Prostate gland (tissue), 2 donors: ENCODE measurements around the gene DDX51. TPM values are rescaled to one million over a fixed set of nuclear protein-coding genes. Genes with fewer than 3 reads are reported as not detected.

Experiments used
- DNase-seq: peaks from one replicate; pipeline ENCODE4 v3.0.0-alpha.2; 2019; ENCODE audit warnings: low spot score
- H3K27ac ChIP-seq, 2 donors: fragments of 200-600 bp; sonication (generic); 2 replicates each; pipeline ENCODE4 v1.5.1; 2017 to 2019
- H3K27me3 ChIP-seq: fragments of 200-600 bp; sonication (generic); replicated peaks from 2 replicates; pipeline ENCODE4 v1.5.1; 2019; ENCODE audit not compliant: insufficient read depth
- H3K36me3 ChIP-seq, 2 donors: fragments of 200-600 bp; sonication (generic); 1 replicate in 1 of 2; 2 replicates in 1 of 2; pipeline versions ENCODE4 v1.5.1 to v1.8.1; 2017 to 2019
- H3K4me1 ChIP-seq: fragments of 200-600 bp; sonication (generic); replicated peaks from 2 replicates; pipeline ENCODE4 v1.5.1; 2019
- H3K4me3 ChIP-seq, 2 donors: fragments of 200-600 bp; sonication (generic); 2 replicates each; pipeline ENCODE4 v1.5.1; 2017 to 2019
- H3K9me3 ChIP-seq: fragments of 200-600 bp; sonication (generic); 2 replicates; pipeline ENCODE4 v1.5.1; 2017
- POLR2A ChIP-seq: fragments of 450-650 bp; IDR thresholded peaks from one replicate; pipeline ENCODE4 v1.6.1; 2016; ENCODE audit warnings: antibody characterized with exemption, mild to moderate bottlenecking
- POLR2AphosphoS5 ChIP-seq: sonication (generic); formaldehyde crosslinking; IDR thresholded peaks from one replicate; pipeline ENCODE4 v1.6.1; 2017; ENCODE audit warnings: antibody characterized with exemption
- WGBS: methylation state at CpG from one replicate; pipeline ENCODE4 v1.1.5; 2018; 5-methylcytosine and 5-hydroxymethylcytosine counted together
- intact Hi-C: fragments of 100-400 bp; cut with DNase I; formaldehyde crosslinking; loops from one replicate; pipeline ENCODE4 v1.14.2; 2022
- total RNA-seq, 2 donors: library from RNA; depleted of rRNA; stranded (reverse); fragments of >200 nt; gene quantifications; one replicate each; pipeline ENCODE4 v1.1.0, GENCODE V29; 2016
- TF ChIP-seq, protein P1 (sequence below), 4 experiments: fragments of 200-600 bp in 2 of 4; fragments of 450-650 bp in 2 of 4; sonication (generic) in 2 of 4; IDR thresholded peaks; 1 replicate in 3 of 4; 2 replicates in 1 of 4; pipeline ENCODE4 v1.5.1; 2016 to 2019; ENCODE audit warnings: antibody characterized with exemption in 4 of 4, mild to moderate bottlenecking in 2 of 4, moderate library complexity in 2 of 4

The DDX51 gene
- total RNA-seq, 2 donors from 2014 or later: 12.7 to 29.0 TPM

DNA sequence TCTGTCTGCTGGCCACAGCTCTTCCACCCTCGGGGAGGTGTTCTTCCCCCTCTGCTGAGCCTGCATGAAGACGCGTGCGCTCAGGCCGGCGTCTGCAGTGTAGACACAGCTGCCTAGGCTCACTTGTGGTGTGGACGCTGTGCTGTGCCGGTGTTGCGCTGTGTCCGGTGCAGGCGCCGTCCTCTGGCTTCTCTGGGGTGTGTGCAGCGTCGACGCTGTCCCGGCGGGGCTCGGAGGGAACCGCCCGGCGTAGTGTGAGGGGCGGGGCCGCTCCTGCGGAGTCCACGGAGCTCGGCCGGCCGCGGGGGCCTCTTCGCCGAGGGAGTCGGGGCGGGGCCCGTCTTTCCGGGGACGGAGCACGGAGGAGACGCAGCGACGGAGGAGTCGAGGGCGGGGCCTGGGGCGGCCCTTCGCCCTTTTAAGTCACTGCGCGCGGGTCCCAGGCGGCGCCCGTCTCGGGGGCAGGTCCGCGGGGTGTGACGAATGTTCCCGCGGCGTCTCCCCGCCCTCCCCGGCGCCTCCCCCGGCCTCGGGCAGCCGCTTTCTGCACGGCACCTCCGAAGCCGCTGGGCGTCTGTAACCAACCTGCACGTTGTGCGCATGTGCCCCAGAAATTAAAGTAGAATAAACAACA is 45.4 kb upstream of the DDX51 start:
- peak overlapping the region; percentile 39 to 40 for H3K4me3 ChIP-seq
- peak; percentile 80 for DNase-seq
- no peaks in the 10 kb centered on the region for H3K36me3 ChIP-seq
- WGBS: under 1% methylated on average over 59 of the region's 69 CpGs
- TF ChIP-seq POLR2A (peak; percentile 39), POLR2AphosphoS5 (peak; percentile 63)
- TF ChIP-seq, protein P1, sequence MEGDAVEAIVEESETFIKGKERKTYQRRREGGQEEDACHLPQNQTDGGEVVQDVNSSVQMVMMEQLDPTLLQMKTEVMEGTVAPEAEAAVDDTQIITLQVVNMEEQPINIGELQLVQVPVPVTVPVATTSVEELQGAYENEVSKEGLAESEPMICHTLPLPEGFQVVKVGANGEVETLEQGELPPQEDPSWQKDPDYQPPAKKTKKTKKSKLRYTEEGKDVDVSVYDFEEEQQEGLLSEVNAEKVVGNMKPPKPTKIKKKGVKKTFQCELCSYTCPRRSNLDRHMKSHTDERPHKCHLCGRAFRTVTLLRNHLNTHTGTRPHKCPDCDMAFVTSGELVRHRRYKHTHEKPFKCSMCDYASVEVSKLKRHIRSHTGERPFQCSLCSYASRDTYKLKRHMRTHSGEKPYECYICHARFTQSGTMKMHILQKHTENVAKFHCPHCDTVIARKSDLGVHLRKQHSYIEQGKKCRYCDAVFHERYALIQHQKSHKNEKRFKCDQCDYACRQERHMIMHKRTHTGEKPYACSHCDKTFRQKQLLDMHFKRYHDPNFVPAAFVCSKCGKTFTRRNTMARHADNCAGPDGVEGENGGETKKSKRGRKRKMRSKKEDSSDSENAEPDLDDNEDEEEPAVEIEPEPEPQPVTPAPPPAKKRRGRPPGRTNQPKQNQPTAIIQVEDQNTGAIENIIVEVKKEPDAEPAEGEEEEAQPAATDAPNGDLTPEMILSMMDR (IDR thresholded peaks at IDR 0.05): no peak
- no peaks in the 10 kb centered on the region for H3K9me3 ChIP-seq
- H3K4me1 ChIP-seq: no peaks in the 10 kb centered on the region
- intact Hi-C loops: no loop called here
- no peaks in the 10 kb centered on the region for H3K27me3 ChIP-seq
- peak overlapping the region; percentile 7 to 54 for H3K27ac ChIP-seq

GRCh38 chr12:132188916-132189325 is 44.8 kb upstream of the DDX51 start:
- Histone ChIP-seq H3K27me3 (no peaks in the 10 kb centered on the region), H3K4me3 (peak overlapping the region; percentile 39 to 40), H3K4me1 (no peaks in the 10 kb centered on the region), H3K9me3 (no peaks in the 10 kb centered on the region), H3K27ac (peak overlapping the region; percentile 7 to 54), H3K36me3 (no peaks in the 10 kb centered on the region)
- DNase-seq: no peak
- intact Hi-C loops: no loop called here
- WGBS: 18% methylated on average over 20 of the region's 20 CpGs
- TF ChIP-seq, protein P1 (IDR thresholded peaks at IDR 0.05): no peak
- TF ChIP-seq POLR2AphosphoS5 (no peak), POLR2A (no peak)

DNA sequence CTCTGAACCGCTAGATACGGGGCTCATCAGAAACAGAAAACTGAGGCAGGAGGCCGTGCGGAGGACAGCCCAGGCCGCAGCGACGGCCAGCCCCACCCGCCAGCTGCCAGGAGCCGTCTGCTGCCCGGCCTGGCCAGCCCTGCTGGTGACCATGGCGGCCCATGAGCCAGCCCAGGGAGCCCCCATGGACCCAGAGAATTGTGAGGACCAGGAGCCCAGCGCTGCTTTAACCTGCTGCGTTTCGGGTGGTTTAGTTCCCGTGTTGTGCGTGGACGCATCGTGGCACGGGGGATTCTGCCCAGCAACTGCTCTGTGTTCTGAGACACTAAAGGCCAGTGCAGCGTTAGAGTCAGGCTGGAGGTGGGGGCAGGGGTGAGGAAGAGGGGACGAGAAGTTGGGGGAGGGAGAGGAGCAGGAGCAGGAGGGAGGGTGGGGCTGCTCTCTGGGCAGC is 44.4 kb upstream of the DDX51 start:
- no peak for DNase-seq
- no peaks in the 10 kb centered on the region for H3K36me3 ChIP-seq
- no peaks in the 10 kb centered on the region for H3K27me3 ChIP-seq
- no peak overlapping the region for H3K4me3 ChIP-seq
- no peaks in the 10 kb centered on the region for H3K9me3 ChIP-seq
- TF ChIP-seq, protein P1 (IDR thresholded peaks at IDR 0.05): no peak
- TF ChIP-seq POLR2AphosphoS5 (no peak), POLR2A (no peak)
- H3K27ac ChIP-seq: no peak overlapping the region
- no peaks in the 10 kb centered on the region for H3K4me1 ChIP-seq
- 76% methylated on average over 21 of the region's 21 CpGs for WGBS
- intact Hi-C loops: no loop called here

GRCh38 chr12:132187646-132188450 is 43.7 kb upstream of the DDX51 start:
- Histone ChIP-seq H3K4me1 (no peaks in the 10 kb centered on the region), H3K9me3 (no peaks in the 10 kb centered on the region), H3K27ac (no peak overlapping the region), H3K36me3 (no peaks in the 10 kb centered on the region), H3K27me3 (no peaks in the 10 kb centered on the region), H3K4me3 (no peak overlapping the region)
- 88% methylated on average over 35 of the region's 35 CpGs for WGBS
- intact Hi-C loops: no loop called here
- no peak for DNase-seq
- TF ChIP-seq, protein P1 (IDR thresholded peaks at IDR 0.05): no peak
- no peak for TF ChIP-seq POLR2A
- TF ChIP-seq POLR2AphosphoS5: no peak
